Liver (tissue), 9 donors: ENCODE results near the gene IL2RA. TPM values are rescaled to one million over a fixed set of nuclear protein-coding genes. Genes with fewer than 3 reads are reported as not detected.

Source experiments
- DNase-seq: peaks from one replicate; pipeline ENCODE4 v3.0.0-alpha.2; 2017; ENCODE audit warnings: low spot score
- H3K27ac ChIP-seq, 2 donors: one replicate each; pipeline ENCODE4 v1.7.0; 2013; ENCODE audit warnings: inconsistent platforms in 2 of 2, low read length in 2 of 2, control low read depth in 1 of 2, low read depth in 1 of 2, mild to moderate bottlenecking in 1 of 2
- H3K27me3 ChIP-seq, 4 donors: one replicate each; pipeline versions ENCODE4 v1.6.1 to v1.7.0; 2013; ENCODE audit warnings: low read length in 3 of 4, inconsistent platforms in 1 of 4, mild to moderate bottlenecking in 1 of 4, moderate library complexity in 1 of 4; ENCODE audit not compliant: control insufficient read depth in 4 of 4, insufficient read depth in 4 of 4
- H3K36me3 ChIP-seq, 4 donors: one replicate each; pipeline versions ENCODE4 v1.6.1 to v1.7.0; 2013; ENCODE audit warnings: low read length in 3 of 4, mild to moderate bottlenecking in 3 of 4, low read depth in 1 of 4, moderate library complexity in 1 of 4; ENCODE audit not compliant: control insufficient read depth in 4 of 4, insufficient read depth in 3 of 4
- H3K4me1 ChIP-seq, 4 donors: one replicate each; pipeline versions ENCODE4 v1.6.1 to v1.7.0; 2013; ENCODE audit warnings: low read length in 3 of 4, mild to moderate bottlenecking in 3 of 4, moderate library complexity in 1 of 4; ENCODE audit not compliant: control insufficient read depth in 4 of 4, insufficient read depth in 4 of 4
- H3K4me3 ChIP-seq, 3 donors: one replicate each; pipeline versions ENCODE4 v1.6.1 to v1.7.0; 2013; ENCODE audit warnings: low read length in 3 of 3, control low read depth in 1 of 3, low read depth in 1 of 3, mild to moderate bottlenecking in 1 of 3
- H3K9ac ChIP-seq, 2 donors: one replicate each; pipeline ENCODE4 v1.7.0; 2013; ENCODE audit warnings: low read length in 2 of 2, mild to moderate bottlenecking in 2 of 2, moderate library complexity in 2 of 2, control low read depth in 1 of 2, low read depth in 1 of 2
- H3K9me3 ChIP-seq, 4 donors: one replicate each; pipeline versions ENCODE4 v1.6.1 to v1.7.0; 2013; ENCODE audit warnings: low read length in 3 of 4; ENCODE audit not compliant: control insufficient read depth in 4 of 4
- ATF3 ChIP-seq: IDR thresholded peaks from 2 replicates; pipeline ENCODE4 v1.6.1; 2016; ENCODE audit warnings: antibody characterized with exemption
- CTCF ChIP-seq: fragments of 150-350 bp; IDR thresholded peaks from 2 replicates; pipeline ENCODE4 v1.5.1; 2017; ENCODE audit warnings: improper control_type of control experiment, low read depth, low read length; ENCODE audit not compliant: missing input control
- EGR1 ChIP-seq, 2 donors: IDR thresholded peaks; 2 replicates each; pipeline ENCODE4 v1.6.1; 2016 to 2018; ENCODE audit warnings: antibody characterized with exemption in 2 of 2, low read depth in 2 of 2
- FOXA1 ChIP-seq: IDR thresholded peaks from 2 replicates; pipeline ENCODE4 v1.6.1; 2016; ENCODE audit warnings: antibody characterized with exemption
- FOXA2 ChIP-seq: IDR thresholded peaks from 2 replicates; pipeline ENCODE4 v1.6.1; 2016; ENCODE audit warnings: antibody characterized with exemption
- GABPA ChIP-seq, 2 donors: IDR thresholded peaks in 1 of 2; conservative IDR thresholded peaks in 1 of 2; 2 replicates each; pipeline ENCODE4 v1.6.1; 2016; ENCODE audit warnings: antibody characterized with exemption in 2 of 2, mild to moderate bottlenecking in 1 of 2, moderate library complexity in 1 of 2
- HNF4G ChIP-seq: IDR thresholded peaks from 2 replicates; pipeline ENCODE4 v1.6.1; 2016; ENCODE audit warnings: antibody characterized with exemption
- JUND ChIP-seq, 2 donors: IDR thresholded peaks; 2 replicates each; pipeline ENCODE4 v1.6.1; 2016; ENCODE audit warnings: antibody characterized with exemption in 2 of 2
- MAX ChIP-seq: IDR thresholded peaks from 2 replicates; pipeline ENCODE4 v1.6.1; 2016; ENCODE audit warnings: antibody characterized with exemption
- NR2F2 ChIP-seq: IDR thresholded peaks from 2 replicates; pipeline ENCODE4 v1.6.1; 2016; ENCODE audit warnings: antibody characterized with exemption
- RAD21 ChIP-seq, 2 donors: IDR thresholded peaks; 2 replicates each; pipeline ENCODE4 v1.6.1; 2016; ENCODE audit warnings: antibody characterized with exemption in 2 of 2, mild to moderate bottlenecking in 2 of 2
- REST ChIP-seq: IDR thresholded peaks from 2 replicates; pipeline ENCODE4 v1.6.1; 2016; ENCODE audit warnings: antibody characterized with exemption, mild to moderate bottlenecking
- RXRA ChIP-seq, 2 donors: IDR thresholded peaks; 2 replicates each; pipeline ENCODE4 v1.6.1; 2017 to 2018; ENCODE audit warnings: antibody characterized with exemption in 2 of 2, mild to moderate bottlenecking in 1 of 2
- SP1 ChIP-seq: IDR thresholded peaks from 2 replicates; pipeline ENCODE4 v1.6.1; 2018; ENCODE audit warnings: antibody characterized with exemption, mild to moderate bottlenecking
- TAF1 ChIP-seq: conservative IDR thresholded peaks from 2 replicates; pipeline ENCODE4 v1.6.1; 2016; ENCODE audit warnings: antibody characterized with exemption, mild to moderate bottlenecking
- YY1 ChIP-seq: IDR thresholded peaks from 2 replicates; pipeline ENCODE4 v1.6.1; 2016; ENCODE audit warnings: antibody characterized with exemption, mild to moderate bottlenecking
- ZBTB33 ChIP-seq: IDR thresholded peaks from 2 replicates; pipeline ENCODE4 v1.6.1; 2016; ENCODE audit warnings: antibody characterized with exemption
- WGBS: extraction: QIAGEN DNeasy Blood & Tissue Kit; methylation state at CpG from one replicate; pipeline ENCODE4 v1.1.7; 2013; 5-methylcytosine and 5-hydroxymethylcytosine counted together
- polyA plus RNA-seq, 2 donors: library from polyadenylated mRNA; stranded (reverse) in 1 of 2; unstranded in 1 of 2; fragments of 200-250 nt in 1 of 2; fragments of >200 nt in 1 of 2; fragmentation: Nextera tagmentation in 1 of 2; extraction: Ambion mirVana in 1 of 2; gene quantifications; one replicate each; pipeline versions ENCODE4 v1.2.1 to v1.2.3, GENCODE V29; 2013 to 2015
- total RNA-seq, 2 donors: library from RNA; depleted of rRNA; stranded (reverse); fragments of >200 nt; gene quantifications; one replicate each; pipeline ENCODE4 v1.2.3, GENCODE V29; 2014
- donor health status: healthy.
- donor health status: healthy.
- donor health status: healthy.
- donor health status: healthy.
- donor health status: healthy.

The IL2RA gene
- total and polyA plus RNA-seq, 4 donors, result 0.46 to 1.6 TPM; not detected in 2

- TF ChIP-seq EGR1 (IDR thresholded peaks at IDR 0.05; ENCODE audit: low read depth in 2 of 2) (no peak), JUND (IDR thresholded peaks at IDR 0.05) (no peak), GABPA (IDR thresholded peaks at IDR 0.05 in 1 of 2, conservative IDR thresholded peaks at IDR 0.05 in 1 of 2) (no peak)
- H3K9me3 ChIP-seq, result no peaks in the 10 kb centered on the region
- H3K27ac ChIP-seq, result no peak overlapping the region
- no peaks in the 10 kb centered on the region for H3K27me3 ChIP-seq
- peaks cover 0 to 10% (median 9%) of the 10 kb centered on the region in 4 donors for H3K4me1 ChIP-seq
- no peak overlapping the region for H3K9ac ChIP-seq
- 92% methylated on average over 3 of the region's 3 CpGs for WGBS
- H3K4me3 ChIP-seq, result no peak overlapping the region
- no peak for DNase-seq
- no peaks in the 10 kb centered on the region for H3K36me3 ChIP-seq
Measured at GRCh38 chr10:6058682-6059475, 3.3 kb downstream of the IL2RA start.

- TF ChIP-seq RXRA (IDR thresholded peaks at IDR 0.05) (no peak), TAF1 (no peak), GABPA (IDR thresholded peaks at IDR 0.05 in 1 of 2, conservative IDR thresholded peaks at IDR 0.05 in 1 of 2) (no peak), JUND (IDR thresholded peaks at IDR 0.05) (no peak), RAD21 (IDR thresholded peaks at IDR 0.05) (no peak), HNF4G (no peak), FOXA1 (no peak), ATF3 (no peak), EGR1 (IDR thresholded peaks at IDR 0.05; ENCODE audit: low read depth in 2 of 2) (no peak), CTCF (no peak), ZBTB33 (no peak), MAX (no peak), FOXA2 (no peak), YY1 (no peak), REST (no peak), SP1 (no peak), NR2F2 (no peak)
- Histone ChIP-seq H3K4me3 (no peak overlapping the region), H3K4me1 (peaks cover 0 to 16% (median 11%) of the 10 kb centered on the region in 4 donors), H3K9ac (no peak overlapping the region), H3K27me3 (no peaks in the 10 kb centered on the region), H3K36me3 (no peaks in the 10 kb centered on the region), H3K9me3 (no peaks in the 10 kb centered on the region), H3K27ac (peak overlapping the region in 1 of 2 donors; percentile 9)
- WGBS, result 95% methylated on average over 5 of the region's 5 CpGs
- peak; percentile 8 for DNase-seq
Measured at GRCh38 chr10:6056411-6057135, 5.6 kb downstream of the IL2RA start.
